Body of pancreas (tissue), 4 donors: ENCODE measurements around the gene RANBP3L. TPM values are rescaled to one million over a fixed set of nuclear protein-coding genes. Genes with fewer than 3 reads are reported as not detected.
A peak's percentile ranks its signal among the peaks of the same experiment; 100 is the strongest.

Source experiments
- ATAC-seq: fragments of 150-250 bp; one replicate; pipeline ENCODE4 v1.9.1; 2016
- DNase-seq, 4 donors: peaks; one replicate each; pipeline ENCODE4 v3.0.0-alpha.2; 2019
- H3K27ac ChIP-seq, 4 donors: fragments of 200-600 bp; sonication (generic); 1 replicate in 3 of 4; 2 replicates in 1 of 4; pipeline versions ENCODE4 v1.5.1 to v1.6.1; 2016 to 2019; ENCODE audit warnings: mild to moderate bottlenecking in 1 of 4, mixed read lengths in 1 of 4, moderate library complexity in 1 of 4
- H3K27me3 ChIP-seq, 2 donors: fragments of 200-600 bp; sonication (generic); one replicate each; pipeline ENCODE4 v1.6.0; 2016; ENCODE audit warnings: mild to moderate bottlenecking in 1 of 2
- H3K36me3 ChIP-seq, 2 donors: fragments of 200-600 bp; sonication (generic); replicated peaks in 1 of 2; 2 replicates each; pipeline ENCODE4 v1.5.1; 2016; ENCODE audit warnings: low read depth in 2 of 2; ENCODE audit not compliant: insufficient read depth in 1 of 2
- H3K4me1 ChIP-seq: fragments of 200-600 bp; sonication (generic); one replicate; pipeline ENCODE4 v1.6.0; 2016
- H3K4me3 ChIP-seq, 2 donors: fragments of 200-600 bp; sonication (generic); 1 replicate in 1 of 2; 2 replicates in 1 of 2; pipeline ENCODE4 v1.5.1; 2016 to 2019
- H3K9me3 ChIP-seq, 3 donors: fragments of 200-600 bp; sonication (generic); 1 replicate in 2 of 3; 2 replicates in 1 of 3; pipeline ENCODE4 v1.5.1; 2016
- POLR2A ChIP-seq, 3 donors: fragments of 450-650 bp; IDR thresholded peaks; one replicate each; pipeline ENCODE4 v1.6.1; 2016; ENCODE audit warnings: antibody characterized with exemption in 3 of 3, mild to moderate bottlenecking in 2 of 3
- WGBS, 2 donors: methylation state at CpG; one replicate each; pipeline ENCODE4 v1.1.5; 2017; 5-methylcytosine and 5-hydroxymethylcytosine counted together
- intact Hi-C: fragments of 100-400 bp; cut with DNase I; formaldehyde crosslinking; loops from one replicate; pipeline ENCODE4 v1.15.1; 2023
- total RNA-seq, 2 donors: library from RNA; depleted of rRNA; stranded (reverse); fragments of >200 nt; gene quantifications; one replicate each; pipeline ENCODE4 v1.1.0, GENCODE V29; 2016
- TF ChIP-seq, protein P1 (sequence below), 7 experiments: fragments of 450-650 bp in 4 of 7; fragments of 200-600 bp in 3 of 7; sonication (generic) in 3 of 7; IDR thresholded peaks; one replicate each; pipeline ENCODE4 v1.5.1; 2016 to 2019; ENCODE audit warnings: antibody characterized with exemption in 7 of 7

The RANBP3L gene
- total RNA-seq, 2 donors from 2014 or later = 4.9 TPM; not detected in 1

DNA sequence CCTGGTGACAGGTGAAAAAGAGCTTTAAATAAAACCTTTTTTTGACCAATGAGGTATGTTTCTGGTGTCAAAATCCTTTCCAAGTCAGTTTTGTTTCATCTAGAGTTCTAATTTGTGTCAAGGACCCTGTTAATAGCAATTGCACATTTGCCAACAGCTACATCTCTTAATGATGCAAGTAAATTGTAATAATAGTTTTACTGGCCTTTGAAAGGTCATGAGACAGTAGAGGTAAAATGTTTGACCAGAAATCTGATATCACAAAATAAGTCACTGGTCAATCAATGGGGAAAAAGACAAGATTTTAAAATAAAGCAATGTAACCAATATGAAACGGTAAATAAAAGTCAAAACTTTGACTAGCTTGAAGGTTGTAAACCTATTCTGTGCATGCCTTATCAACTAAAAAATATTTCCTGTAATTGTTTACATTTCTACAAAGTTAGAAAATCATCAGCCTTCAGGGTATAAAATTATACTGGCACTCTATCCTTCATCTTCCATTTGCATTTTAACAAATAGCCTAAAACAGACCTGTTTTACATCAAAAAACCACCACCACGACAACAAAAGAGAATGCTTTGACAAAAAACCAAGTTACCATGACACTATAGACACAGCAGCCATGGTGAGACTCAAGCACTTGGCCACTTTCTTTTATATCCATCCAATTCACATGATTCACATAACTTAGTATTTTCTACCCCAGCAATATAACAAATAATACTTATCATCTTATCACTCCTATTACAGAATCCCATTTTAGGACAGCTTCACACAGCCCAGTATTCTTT lies 63.0 kb downstream of the RANBP3L start:
- TF ChIP-seq, protein P1, sequence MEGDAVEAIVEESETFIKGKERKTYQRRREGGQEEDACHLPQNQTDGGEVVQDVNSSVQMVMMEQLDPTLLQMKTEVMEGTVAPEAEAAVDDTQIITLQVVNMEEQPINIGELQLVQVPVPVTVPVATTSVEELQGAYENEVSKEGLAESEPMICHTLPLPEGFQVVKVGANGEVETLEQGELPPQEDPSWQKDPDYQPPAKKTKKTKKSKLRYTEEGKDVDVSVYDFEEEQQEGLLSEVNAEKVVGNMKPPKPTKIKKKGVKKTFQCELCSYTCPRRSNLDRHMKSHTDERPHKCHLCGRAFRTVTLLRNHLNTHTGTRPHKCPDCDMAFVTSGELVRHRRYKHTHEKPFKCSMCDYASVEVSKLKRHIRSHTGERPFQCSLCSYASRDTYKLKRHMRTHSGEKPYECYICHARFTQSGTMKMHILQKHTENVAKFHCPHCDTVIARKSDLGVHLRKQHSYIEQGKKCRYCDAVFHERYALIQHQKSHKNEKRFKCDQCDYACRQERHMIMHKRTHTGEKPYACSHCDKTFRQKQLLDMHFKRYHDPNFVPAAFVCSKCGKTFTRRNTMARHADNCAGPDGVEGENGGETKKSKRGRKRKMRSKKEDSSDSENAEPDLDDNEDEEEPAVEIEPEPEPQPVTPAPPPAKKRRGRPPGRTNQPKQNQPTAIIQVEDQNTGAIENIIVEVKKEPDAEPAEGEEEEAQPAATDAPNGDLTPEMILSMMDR (IDR thresholded peaks at IDR 0.05) = no peak
- TF ChIP-seq POLR2A (IDR thresholded peaks at IDR 0.05) = no peak
- no peaks in the 10 kb centered on the region for H3K27me3 ChIP-seq
- H3K4me3 ChIP-seq = no peak overlapping the region
- no peak for DNase-seq
- no peaks in the 10 kb centered on the region for H3K9me3 ChIP-seq
- H3K4me1 ChIP-seq = peaks cover 59% of the 10 kb centered on the region
- intact Hi-C loops = no loop called here
- 20 to 27% methylated on average over 2 of the region's 2 CpGs for WGBS, 2 donors
- peak overlapping the region; percentile 62 to 99 (median 99) for H3K27ac ChIP-seq
- no peaks in the 10 kb centered on the region for H3K36me3 ChIP-seq
- ATAC-seq = no peak

DNA sequence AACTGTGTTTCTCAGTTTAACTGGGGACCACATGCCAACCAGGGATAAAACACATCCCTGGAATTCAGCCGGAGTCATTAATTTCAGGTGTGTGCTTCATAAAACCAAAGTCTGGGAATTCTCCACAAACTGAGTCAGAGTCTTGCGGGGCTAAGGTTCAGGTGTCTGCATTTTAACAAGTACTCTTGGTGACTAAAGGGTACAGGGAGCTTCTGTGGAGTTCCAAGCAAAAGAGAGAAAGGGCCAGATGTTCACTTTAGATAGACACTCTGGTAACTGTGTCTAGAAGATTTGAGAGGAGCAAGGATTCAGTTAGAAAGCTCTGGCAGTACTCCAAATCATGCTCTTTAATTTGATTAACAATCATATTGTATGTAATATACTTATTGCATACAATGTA lies 64.0 kb downstream of the RANBP3L start:
- Histone ChIP-seq H3K4me3 (no peak overlapping the region), H3K36me3 (no peaks in the 10 kb centered on the region), H3K27me3 (no peaks in the 10 kb centered on the region), H3K4me1 (peaks cover 53% of the 10 kb centered on the region), H3K9me3 (no peaks in the 10 kb centered on the region), H3K27ac (peak overlapping the region in 3 of 4 donors; percentile 23 to 99 (median 99))
- no peak for TF ChIP-seq POLR2A (IDR thresholded peaks at IDR 0.05)
- TF ChIP-seq, protein P1 (IDR thresholded peaks at IDR 0.05) = no peak
- no peak for ATAC-seq
- WGBS, 2 donors = 86% methylated on average over 2 of the region's 2 CpGs
- intact Hi-C loops = no loop called here
- DNase-seq = no peak

- DNase-seq = no peak
- no peaks in the 10 kb centered on the region for H3K36me3 ChIP-seq
- no peaks in the 10 kb centered on the region for H3K9me3 ChIP-seq
- H3K4me3 ChIP-seq = no peak overlapping the region
- H3K27ac ChIP-seq = peak overlapping the region in 1 of 4 donors; percentile 99
- TF ChIP-seq POLR2A (IDR thresholded peaks at IDR 0.05) = no peak
- TF ChIP-seq, protein P1 (IDR thresholded peaks at IDR 0.05) = no peak
- intact Hi-C loops = no loop called here
- no peak for ATAC-seq
- peaks cover 55% of the 10 kb centered on the region for H3K4me1 ChIP-seq
- H3K27me3 ChIP-seq = no peaks in the 10 kb centered on the region
Observed at GRCh38 chr5:36236801-36237200, 64.9 kb downstream of the RANBP3L start.

GRCh38 chr5:36232533-36232932 lies 69.2 kb downstream of the RANBP3L start:
- Histone ChIP-seq H3K27ac (no peak overlapping the region), H3K36me3 (no peaks in the 10 kb centered on the region), H3K9me3 (no peaks in the 10 kb centered on the region), H3K4me1 (peaks cover 46% of the 10 kb centered on the region), H3K27me3 (no peaks in the 10 kb centered on the region), H3K4me3 (no peak overlapping the region)
- no peak for TF ChIP-seq POLR2A (IDR thresholded peaks at IDR 0.05)
- TF ChIP-seq, protein P1 (IDR thresholded peaks at IDR 0.05) = no peak
- DNase-seq (no peak), ATAC-seq (no peak)
- WGBS, 2 donors = 28 to 50% methylated on average over 3 of the region's 3 CpGs
- intact Hi-C loops = no loop called here
